ENCODE results near the gene TBC1D1. TPM values are rescaled to one million over a fixed set of nuclear protein-coding genes. Genes with fewer than 3 reads are reported as not detected.

TBC1D1 gene
- total RNA-seq, 1 experiment from 2014 or later, result 89.0 TPM

DNA sequence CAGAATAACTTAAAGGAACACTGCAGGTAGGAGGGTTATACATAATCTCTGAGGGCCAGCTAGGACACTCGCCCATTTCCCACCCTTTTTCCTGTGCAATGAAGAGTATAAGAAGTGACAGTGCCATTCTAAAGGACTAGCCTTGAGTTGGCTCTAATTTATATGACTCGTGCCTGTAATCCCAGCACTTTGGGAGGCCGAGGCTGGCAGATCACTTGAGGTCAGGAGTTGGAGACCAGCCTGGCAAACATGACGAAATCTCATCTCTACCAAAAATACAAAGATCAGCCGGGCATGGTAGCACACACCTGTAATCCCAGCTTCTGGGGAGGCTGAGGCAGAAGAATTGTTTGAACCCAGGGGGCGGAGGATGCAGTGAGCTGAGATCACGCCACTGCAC is 4.4 kb downstream of the TBC1D1 start:
- Histone ChIP-seq H3K4me3 (ENCODE audit: low read length) (no peak overlapping the region), H3K27ac (ENCODE audit: low read length) (no peak overlapping the region), H3K27me3 (ENCODE audit: low read length) (no peaks in the 10 kb centered on the region), H3K9me2 (replicated peaks; ENCODE audit: low read length) (no peaks in the 10 kb centered on the region), H3K9ac (ENCODE audit: low read length) (no peak overlapping the region), H3K36me3 (ENCODE audit: low read depth, low read length) (no peaks in the 10 kb centered on the region), H3F3A (ENCODE audit: low read length, unreplicated experiment) (no peaks in the 10 kb centered on the region), H3K4me1 (ENCODE audit: insufficient read depth, low read length) (no peaks in the 10 kb centered on the region), H3K4me2 (ENCODE audit: low read length) (no peak overlapping the region), H2AFZ (ENCODE audit: low read length) (no peak overlapping the region), H4K20me1 (ENCODE audit: low read length) (no peaks in the 10 kb centered on the region), H3K9me3 (ENCODE audit: low read length) (no peaks in the 10 kb centered on the region), H3K79me2 (ENCODE audit: low read length) (no peaks in the 10 kb centered on the region)
- CTCF ChIA-PET, result no interaction called here
- DNase-seq (no peak), ATAC-seq (no peak)
- no peak for TF ChIP-seq EZH2phosphoT487 (IDR thresholded peaks at IDR 0.05; ENCODE audit: borderline replicate concordance, low read length)
- no peak for TF ChIP-seq EZH2 (IDR thresholded peaks at IDR 0.05; ENCODE audit: low read length, unreplicated experiment)
- TF ChIP-seq, protein P1, sequence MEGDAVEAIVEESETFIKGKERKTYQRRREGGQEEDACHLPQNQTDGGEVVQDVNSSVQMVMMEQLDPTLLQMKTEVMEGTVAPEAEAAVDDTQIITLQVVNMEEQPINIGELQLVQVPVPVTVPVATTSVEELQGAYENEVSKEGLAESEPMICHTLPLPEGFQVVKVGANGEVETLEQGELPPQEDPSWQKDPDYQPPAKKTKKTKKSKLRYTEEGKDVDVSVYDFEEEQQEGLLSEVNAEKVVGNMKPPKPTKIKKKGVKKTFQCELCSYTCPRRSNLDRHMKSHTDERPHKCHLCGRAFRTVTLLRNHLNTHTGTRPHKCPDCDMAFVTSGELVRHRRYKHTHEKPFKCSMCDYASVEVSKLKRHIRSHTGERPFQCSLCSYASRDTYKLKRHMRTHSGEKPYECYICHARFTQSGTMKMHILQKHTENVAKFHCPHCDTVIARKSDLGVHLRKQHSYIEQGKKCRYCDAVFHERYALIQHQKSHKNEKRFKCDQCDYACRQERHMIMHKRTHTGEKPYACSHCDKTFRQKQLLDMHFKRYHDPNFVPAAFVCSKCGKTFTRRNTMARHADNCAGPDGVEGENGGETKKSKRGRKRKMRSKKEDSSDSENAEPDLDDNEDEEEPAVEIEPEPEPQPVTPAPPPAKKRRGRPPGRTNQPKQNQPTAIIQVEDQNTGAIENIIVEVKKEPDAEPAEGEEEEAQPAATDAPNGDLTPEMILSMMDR (conservative IDR thresholded peaks at IDR 0.05; ENCODE audit: low read depth, low read length), result no peak
- intact Hi-C loops (cut with micrococcal nuclease), result loop anchor here (10.0 kb wide), 1 partner anchor 80 kb away; no protein-coding TSS in a partner anchor
- POLR2A ChIA-PET (ENCODE audit: unreplicated experiment), result no interaction called here
- no TSS peak for BruUV-seq (replicated peaks)

DNA sequence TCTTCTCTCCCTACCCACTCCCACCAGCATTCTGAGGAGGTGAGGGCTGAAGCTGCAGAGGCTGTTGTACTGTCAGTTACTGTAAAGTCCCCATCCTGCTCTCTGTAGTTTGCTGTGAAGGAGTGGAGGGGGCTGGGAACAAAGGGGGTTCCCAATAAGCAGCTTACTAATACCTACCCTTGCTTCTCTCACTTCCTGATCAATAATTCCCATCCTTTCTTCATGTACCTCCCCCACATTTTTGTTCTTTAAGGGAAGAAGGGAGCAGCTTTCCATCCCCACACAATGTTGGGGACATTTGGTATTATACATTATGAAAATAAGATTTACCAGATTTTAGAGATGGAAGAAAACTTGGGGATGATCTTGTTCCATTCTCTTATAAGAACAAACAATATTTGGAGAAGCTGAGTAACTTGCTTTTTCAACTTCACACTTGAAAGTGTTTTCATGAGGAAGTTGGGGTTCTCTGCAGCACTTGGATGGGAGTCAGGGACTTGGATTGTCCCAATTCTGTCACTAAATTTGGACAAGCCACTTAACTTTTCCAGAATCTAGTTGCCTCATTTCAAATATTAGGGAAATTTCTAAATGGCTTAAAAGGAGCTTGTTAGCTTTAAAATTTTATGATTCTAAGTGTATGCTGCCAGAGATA is 5.4 kb downstream of the TBC1D1 start:
- Histone ChIP-seq H3F3A (ENCODE audit: low read length, unreplicated experiment) (no peaks in the 10 kb centered on the region), H3K9me2 (replicated peaks; ENCODE audit: low read length) (no peaks in the 10 kb centered on the region), H2AFZ (ENCODE audit: low read length) (no peak overlapping the region), H4K20me1 (ENCODE audit: low read length) (no peaks in the 10 kb centered on the region), H3K9ac (ENCODE audit: low read length) (no peak overlapping the region), H3K4me3 (ENCODE audit: low read length) (no peak overlapping the region), H3K27ac (ENCODE audit: low read length) (no peak overlapping the region), H3K79me2 (ENCODE audit: low read length) (no peaks in the 10 kb centered on the region), H3K4me2 (ENCODE audit: low read length) (no peak overlapping the region), H3K36me3 (ENCODE audit: low read depth, low read length) (no peaks in the 10 kb centered on the region), H3K4me1 (ENCODE audit: insufficient read depth, low read length) (no peaks in the 10 kb centered on the region), H3K27me3 (ENCODE audit: low read length) (no peaks in the 10 kb centered on the region), H3K9me3 (ENCODE audit: low read length) (no peaks in the 10 kb centered on the region)
- DNase-seq, result no peak
- ChIA-PET POLR2A (ENCODE audit: unreplicated experiment) (no interaction called here), CTCF (no interaction called here)
- intact Hi-C loops (cut with micrococcal nuclease), result loop anchor here (10.0 kb wide), 1 partner anchor 78 kb away; no protein-coding TSS in a partner anchor
- no peak for ATAC-seq
- TF ChIP-seq EZH2phosphoT487 (IDR thresholded peaks at IDR 0.05; ENCODE audit: borderline replicate concordance, low read length) (no peak), EZH2 (IDR thresholded peaks at IDR 0.05; ENCODE audit: low read length, unreplicated experiment) (no peak)
- TF ChIP-seq, protein P1 (conservative IDR thresholded peaks at IDR 0.05; ENCODE audit: low read depth, low read length), result no peak
- no TSS peak for BruUV-seq (replicated peaks)

DNA sequence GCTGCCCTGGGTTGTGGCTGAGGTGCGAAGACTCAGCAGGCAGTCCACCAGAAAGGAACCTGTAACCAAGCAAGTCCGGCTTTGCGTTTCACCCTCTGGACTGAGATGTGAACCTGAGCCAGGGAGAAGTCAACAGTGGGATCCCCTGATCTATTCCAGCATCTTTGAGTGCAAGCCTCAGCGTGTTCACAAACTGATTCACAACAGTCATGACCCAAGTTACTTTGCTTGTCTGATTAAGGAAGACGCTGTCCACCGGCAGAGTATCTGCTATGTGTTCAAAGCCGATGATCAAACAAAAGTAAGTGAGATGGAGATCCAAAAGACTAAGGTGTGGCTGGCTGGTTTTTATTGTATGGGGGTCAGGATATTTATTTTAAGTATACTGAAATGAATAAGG is 11.3 kb downstream of the TBC1D1 start:
- no peak for DNase-seq
- no peak overlapping the region for H2AFZ ChIP-seq (ENCODE audit: low read length)
- ChIA-PET POLR2A (ENCODE audit: unreplicated experiment) (no interaction called here), CTCF (no interaction called here)
- no peaks in the 10 kb centered on the region for H3K79me2 ChIP-seq (ENCODE audit: low read length)
- H3K4me3 ChIP-seq (ENCODE audit: low read length), result no peak overlapping the region
- no peak overlapping the region for H3K9ac ChIP-seq (ENCODE audit: low read length)
- H3F3A ChIP-seq (ENCODE audit: low read length, unreplicated experiment), result no peaks in the 10 kb centered on the region
- no peak for ATAC-seq
- H3K9me3 ChIP-seq (ENCODE audit: low read length), result no peaks in the 10 kb centered on the region
- no peaks in the 10 kb centered on the region for H3K9me2 ChIP-seq (replicated peaks; ENCODE audit: low read length)
- no peak for TF ChIP-seq EZH2 (IDR thresholded peaks at IDR 0.05; ENCODE audit: low read length, unreplicated experiment)
- no peak for TF ChIP-seq EZH2phosphoT487 (IDR thresholded peaks at IDR 0.05; ENCODE audit: borderline replicate concordance, low read length)
- TF ChIP-seq, protein P1 (conservative IDR thresholded peaks at IDR 0.05; ENCODE audit: low read depth, low read length), result no peak
- no peak overlapping the region for H3K27ac ChIP-seq (ENCODE audit: low read length)
- no TSS peak for BruUV-seq (replicated peaks)
- H3K36me3 ChIP-seq (ENCODE audit: low read depth, low read length), result no peaks in the 10 kb centered on the region
- no peaks in the 10 kb centered on the region for H3K4me1 ChIP-seq (ENCODE audit: insufficient read depth, low read length)
- H4K20me1 ChIP-seq (ENCODE audit: low read length), result no peaks in the 10 kb centered on the region
- no peaks in the 10 kb centered on the region for H3K27me3 ChIP-seq (ENCODE audit: low read length)
- intact Hi-C loops (cut with micrococcal nuclease), result no loop called here
- H3K4me2 ChIP-seq (ENCODE audit: low read length), result no peak overlapping the region

Measured in PC-3 (cell line).